GM15510 (cell line): Measurements from ENCODE around the gene VPS39.

Experiments
- POLR2A ChIP-seq: IDR thresholded peaks from 3 replicates; pipeline ENCODE4 v1.6.1; 2011; ENCODE audit warnings: borderline replicate concordance; ENCODE audit not compliant: insufficient read length; ENCODE audit errors: extremely low read depth

The VPS39 gene

DNA sequence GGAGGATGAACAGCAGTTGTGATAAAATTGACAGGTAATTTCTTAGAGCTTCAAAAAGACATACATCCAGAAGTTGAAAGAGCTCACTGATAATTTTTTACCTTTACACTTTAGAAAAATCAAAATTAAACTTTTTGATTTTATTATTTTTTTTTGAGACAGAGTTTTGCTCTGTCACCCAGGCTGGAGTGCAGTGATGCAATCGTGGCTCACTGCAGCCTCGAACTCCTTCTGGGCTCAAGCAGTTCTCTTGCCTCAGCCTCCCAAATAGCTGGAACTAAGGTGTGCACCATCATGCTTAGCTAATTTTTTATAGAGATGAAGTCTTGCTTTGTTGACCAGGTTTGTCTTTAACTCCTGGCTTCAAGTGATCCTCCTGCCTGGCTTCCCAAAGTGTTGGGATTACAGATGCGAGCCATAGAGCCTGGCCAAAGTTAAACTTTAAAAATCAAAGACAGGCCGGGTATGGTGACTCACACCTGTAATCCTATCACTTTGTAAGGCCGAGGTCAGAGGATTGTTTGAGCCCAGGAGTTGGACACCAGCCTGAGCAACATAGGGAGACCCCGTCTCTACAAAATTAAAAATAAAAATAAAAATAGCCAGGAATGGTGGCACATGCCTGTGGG is 73.4 kb downstream of the VPS39 start:
- no peak for TF ChIP-seq POLR2A

DNA sequence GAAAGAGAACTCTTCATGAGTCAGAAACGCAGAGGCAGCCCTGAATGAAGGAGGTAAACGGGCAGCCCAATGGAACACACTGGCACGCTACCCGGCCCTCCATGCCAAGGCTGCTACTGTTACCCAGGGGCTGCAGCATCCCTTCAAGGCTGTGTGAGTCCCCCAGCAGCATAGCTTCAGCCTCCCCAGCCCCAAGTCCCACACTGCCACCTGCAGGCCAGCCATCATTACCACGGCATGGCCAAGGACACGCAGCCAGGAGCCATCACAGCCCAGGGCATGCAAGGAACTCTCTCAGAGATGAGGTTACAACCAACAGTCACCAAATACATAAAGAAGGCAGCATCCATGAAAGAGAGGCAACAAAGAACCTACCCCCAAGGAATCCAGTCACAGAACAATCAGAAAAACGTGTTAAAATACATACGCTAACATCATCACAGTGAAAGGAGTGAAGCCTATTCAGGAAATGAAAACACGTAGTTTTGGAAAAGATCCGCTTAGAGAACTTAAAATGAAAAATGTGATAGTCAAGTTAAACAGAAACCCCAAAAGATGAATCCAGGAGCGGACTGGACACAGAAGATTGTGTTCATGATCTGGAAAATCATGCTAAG is 74.1 kb downstream of the VPS39 start:
- no peak for TF ChIP-seq POLR2A

DNA sequence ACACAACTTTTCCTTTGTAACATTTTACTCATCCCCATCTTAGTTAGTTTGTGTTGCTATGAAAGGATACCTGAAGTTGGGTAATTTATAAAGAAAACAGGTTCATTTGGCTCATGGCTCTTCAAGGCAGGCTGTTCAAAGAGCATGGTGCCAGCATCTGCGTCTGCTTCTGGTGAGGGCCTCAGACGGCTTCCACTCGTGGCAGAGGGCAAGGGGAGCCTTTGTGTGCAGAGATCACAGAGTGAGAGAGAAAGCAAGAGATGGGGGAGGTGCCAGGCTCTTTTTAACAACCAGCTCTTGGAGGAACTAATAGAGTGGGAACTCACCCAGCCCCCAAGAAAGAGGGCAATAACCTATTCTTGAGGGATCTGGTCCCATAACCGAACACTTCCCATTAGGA is 74.7 kb downstream of the VPS39 start:
- TF ChIP-seq POLR2A: no peak

DNA sequence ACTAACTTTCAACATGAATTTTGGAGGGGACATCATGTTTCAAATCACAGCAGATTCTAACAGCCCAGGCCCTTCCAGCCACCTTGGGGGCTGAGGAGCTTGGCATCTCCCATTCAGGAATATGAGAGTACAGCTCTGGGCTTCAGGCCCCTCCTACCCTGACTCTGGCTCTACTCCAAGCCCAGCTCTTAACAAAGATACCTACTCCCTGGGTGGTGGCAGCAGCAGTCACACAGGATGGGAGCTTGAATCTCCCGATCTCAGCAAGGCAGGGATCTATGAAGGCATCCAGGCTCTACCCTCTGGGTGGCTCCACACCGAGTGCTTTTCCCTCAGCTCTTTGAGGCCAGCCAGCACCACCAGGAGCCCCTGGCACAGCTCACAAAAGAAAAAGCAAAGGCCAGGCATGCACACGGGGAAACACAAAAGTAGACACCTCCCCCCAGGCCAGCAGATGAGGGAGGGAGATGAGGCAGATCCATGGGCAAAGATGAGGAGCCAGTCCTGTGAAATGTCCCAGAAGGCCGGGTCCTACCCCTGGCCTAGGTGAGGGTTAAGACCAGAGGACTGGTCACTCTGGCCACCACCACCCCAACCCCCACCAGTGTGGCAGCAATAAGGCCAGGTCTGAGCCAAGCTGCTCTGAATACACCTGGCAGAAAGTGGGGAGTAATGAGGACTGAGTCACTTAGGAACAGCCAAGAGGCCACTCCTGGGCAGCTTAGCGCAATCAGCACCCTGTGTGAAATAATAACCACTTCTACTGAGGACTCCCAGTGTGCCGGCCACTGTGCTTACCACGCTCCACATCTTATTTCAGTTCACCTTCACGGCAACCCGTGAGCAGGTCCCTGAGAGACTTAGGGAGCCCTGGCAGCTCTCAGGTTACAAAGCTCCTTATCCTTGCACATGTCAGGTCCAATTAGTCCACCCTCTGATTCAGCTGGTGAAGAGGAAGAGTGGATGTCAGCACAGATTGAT is 76.0 kb downstream of the VPS39 start:
- no peak for TF ChIP-seq POLR2A

DNA sequence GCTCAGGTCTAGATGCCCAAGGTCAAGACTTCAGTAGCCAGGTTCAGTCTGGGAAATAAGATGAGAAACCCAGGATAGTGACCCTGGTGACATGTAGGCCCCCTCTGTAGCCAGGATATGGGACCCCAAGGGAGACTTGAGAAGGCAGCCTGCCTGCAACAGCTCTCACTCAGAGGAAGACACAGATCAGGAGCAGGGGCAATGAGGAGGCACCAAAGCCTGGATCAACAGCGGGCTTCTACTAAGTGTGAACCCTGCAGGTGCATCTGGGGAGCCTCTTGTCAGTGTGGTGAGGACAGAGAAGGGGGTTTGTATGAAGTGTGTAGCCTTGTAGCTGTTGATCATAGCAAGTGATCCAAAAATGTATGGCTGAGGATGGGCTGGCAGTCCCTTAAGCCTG is 77.1 kb downstream of the VPS39 start:
- no peak for TF ChIP-seq POLR2A

DNA sequence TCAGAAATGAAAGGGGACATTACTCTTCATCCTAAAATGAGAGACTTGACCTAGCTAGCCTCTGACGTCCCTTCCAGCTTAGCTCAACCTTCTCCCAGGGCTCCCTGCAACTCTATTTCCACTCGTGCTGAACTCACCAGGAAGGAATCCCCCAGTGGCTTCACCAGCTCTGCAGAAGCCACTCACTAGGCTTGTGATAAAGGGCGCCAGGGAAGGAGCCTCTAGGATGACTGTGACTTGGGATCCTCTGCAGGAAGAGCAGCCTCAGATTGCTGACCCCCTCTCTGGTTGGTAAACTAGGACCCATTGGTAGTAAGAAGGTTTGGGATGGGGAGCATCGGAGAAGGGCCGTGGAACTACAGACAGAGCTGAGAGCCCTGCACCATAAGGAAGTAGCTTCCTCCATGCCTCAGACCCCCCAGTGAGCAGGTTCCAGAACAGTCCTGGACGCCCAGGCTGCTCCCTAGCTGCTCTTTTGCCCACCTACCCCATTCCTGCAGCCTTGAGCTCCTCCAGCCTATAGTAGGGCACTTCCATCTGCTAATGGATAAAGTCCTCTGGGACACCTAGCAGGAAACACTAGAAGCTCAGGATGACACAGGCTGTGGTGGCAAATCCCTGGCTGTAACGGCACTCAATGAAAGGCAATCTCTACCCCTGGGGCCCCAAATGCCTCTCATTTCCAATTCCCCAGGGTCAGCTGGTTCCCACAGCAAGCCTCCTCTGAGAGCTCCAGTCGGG is 77.7 kb downstream of the VPS39 start:
- TF ChIP-seq POLR2A: no peak

DNA sequence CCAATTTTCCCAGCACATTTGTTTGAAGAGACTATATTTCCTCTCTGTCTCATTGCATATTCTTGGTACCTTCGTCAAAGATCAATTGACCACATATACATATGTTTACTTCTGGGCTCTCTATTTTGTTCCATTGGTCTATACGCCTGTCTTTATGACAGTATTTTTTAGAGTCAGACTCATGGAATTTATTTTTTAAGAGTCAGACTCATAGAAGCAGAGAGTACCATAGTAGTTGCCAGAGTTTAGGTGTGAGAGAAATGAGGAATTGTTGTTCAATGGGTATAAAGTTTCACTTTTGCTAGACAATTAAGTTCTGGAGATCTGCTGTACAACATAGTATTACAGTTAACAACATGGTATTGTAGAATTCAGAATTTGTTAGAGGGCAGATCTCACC is 78.7 kb downstream of the VPS39 start:
- no peak for TF ChIP-seq POLR2A

DNA sequence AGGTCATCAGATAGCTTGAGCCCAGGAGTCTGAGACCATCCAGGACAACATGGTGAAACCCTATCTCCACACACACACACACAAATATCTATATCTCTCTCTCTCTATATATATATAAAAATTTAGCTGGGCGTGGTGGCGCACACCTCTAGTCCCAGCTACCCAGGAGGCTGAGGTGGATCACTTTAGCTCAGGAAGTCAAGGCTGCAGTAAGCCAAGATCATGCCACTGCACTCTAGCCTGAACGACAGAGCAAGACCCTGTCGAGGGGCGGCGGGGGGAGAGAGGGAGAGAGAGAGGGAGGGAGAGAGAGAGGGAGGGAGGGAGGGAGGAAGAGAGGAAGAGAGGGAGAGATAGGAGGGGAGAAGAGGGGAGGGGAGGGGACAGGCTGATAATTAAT is 79.6 kb downstream of the VPS39 start:
- TF ChIP-seq POLR2A: no peak

DNA sequence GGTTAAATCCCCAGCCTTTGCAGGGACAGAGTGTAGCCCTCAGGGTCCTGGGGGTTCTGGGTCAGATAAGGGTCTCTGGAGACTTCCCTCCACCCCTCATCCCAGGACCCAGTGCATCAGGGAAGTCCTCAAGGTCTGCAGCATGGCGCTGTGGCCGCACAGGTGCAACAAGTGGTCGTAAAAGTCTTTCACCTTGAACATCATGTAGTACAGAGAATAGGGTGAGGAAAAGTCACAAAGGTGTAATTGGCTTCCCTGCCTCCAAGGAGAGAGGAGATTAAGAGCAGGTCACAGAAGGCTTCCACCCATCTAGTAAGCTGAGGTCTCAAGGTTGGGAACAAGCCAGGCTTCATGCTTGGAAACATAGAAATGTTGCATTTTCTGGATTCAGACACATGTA is 84.6 kb downstream of the VPS39 start:
- TF ChIP-seq POLR2A: no peak

DNA sequence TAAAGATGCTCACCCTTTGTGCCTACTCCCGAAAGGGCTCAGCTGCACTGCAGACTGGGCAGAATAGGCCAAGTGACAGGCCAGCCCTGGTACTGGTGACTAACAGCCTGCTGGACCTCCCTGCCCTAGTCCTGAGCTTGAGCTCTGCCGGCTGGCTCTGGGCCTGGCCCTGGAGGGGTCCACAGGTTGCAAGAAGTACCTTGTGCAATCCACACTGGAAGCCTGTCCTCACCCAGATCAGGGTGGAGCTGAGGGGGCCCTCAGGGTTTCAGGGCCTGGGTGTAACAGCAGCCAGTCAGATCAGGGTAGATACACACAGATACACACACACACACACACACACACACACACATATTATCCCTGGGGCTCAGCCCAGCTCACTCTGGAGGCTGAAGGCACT is 86.4 kb downstream of the VPS39 start:
- no peak for TF ChIP-seq POLR2A

DNA sequence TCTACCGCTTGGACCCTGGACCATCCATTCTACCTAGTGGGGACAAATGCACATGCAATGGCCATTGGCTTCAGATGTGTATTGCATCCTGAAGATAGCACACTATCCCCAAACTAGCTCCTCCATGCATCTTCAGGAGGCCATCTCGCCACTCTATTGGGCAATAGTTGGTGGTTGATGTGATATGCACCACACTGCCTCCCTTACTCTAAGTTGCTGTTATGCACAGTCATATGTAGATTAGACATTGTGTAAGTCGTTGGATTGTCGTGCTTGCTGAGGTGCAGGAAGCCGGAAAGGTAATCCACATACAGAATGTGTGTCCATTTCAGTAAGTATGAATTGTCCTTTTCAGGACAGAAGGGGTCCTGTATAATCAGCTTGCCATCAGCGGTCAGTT is 87.1 kb downstream of the VPS39 start:
- TF ChIP-seq POLR2A: no peak

DNA sequence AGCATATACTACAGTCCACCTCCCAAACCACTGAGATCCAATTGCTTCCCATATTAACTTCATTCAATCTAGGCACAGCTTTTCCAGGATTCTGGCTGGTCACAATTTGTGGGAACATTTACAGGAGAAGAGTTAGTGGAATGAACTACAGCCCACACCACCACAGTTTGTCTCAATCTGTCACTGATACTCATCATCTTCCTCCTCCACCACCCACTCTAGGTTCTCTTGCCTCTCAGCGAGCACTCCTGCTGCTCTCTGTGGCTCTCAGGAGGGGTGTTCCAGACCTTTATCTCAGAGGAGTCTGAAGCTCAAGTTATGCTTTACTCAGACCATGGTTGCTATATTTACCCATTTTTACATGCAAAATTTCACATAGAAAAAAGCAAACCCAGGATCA is 87.8 kb downstream of the VPS39 start:
- TF ChIP-seq POLR2A: no peak

DNA sequence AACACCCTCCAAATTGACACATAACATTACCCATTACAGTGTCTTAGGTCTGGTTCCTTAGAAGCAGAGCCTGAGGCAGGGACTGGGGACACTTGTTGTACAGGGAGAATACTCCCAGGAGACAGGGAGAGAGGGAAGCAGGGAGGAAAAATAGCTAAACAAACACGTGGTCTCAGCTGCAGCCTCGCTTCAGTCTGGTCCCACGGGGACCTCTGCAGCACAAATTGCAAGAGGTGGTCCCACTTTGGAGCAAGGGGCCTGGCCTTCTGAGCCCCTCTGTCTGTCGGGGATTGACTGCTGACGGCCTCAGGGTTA is 88.7 kb downstream of the VPS39 start:
- no peak for TF ChIP-seq POLR2A

DNA sequence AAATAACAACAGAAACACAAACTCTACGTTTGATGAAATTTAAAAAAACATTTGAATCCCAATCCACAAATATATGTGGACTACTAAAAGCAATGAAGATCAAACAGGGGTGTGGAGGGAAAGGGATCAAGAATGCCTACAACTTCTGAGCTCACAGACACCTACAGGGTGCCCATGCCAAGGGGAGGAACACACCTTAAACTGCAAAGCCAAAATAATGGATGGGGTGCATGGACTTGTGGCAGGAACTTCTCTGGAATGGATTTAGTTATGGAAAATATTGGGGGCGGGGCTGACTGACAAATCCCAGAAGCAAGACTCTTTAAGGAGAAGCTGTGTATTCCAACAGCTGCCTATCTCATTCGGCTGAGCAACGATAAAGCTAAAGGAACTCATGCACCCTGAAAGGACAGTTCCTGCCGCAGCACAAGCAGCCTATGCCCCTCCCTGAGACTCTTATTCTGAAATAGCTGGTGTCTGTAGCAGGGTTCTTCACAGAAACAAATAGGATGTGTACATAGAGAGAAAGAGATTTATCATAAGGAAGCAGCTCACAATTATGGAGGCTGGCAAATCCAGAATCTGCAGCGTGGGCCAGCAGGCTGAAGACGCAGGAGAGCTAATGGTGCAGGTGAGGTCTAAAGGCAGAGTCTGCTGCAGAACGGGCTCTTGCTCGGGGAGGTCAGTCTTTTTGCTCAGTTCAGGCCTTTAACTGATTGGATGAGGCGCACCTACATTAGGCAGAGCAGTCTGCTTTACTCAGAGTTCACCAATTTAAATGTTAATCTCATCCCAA is 89.3 kb downstream of the VPS39 start:
- no peak for TF ChIP-seq POLR2A
